HG03520 (cell line): ENCODE results near the gene PRICKLE1.
"Not testable (repeated sequence)": the region's sequence is repeated elsewhere in the genome, so short reads cannot be mapped to it uniquely, and the experiment has no call there.

Experiments used
- ATAC-seq: cut with Tn5 transposase; IDR thresholded peaks from one replicate; pipeline ENCODE4 v1.9.1; 2021; ENCODE audit warnings: mild to moderate bottlenecking, moderate library complexity; ENCODE audit not compliant: unreplicated experiment

The PRICKLE1 gene

DNA sequence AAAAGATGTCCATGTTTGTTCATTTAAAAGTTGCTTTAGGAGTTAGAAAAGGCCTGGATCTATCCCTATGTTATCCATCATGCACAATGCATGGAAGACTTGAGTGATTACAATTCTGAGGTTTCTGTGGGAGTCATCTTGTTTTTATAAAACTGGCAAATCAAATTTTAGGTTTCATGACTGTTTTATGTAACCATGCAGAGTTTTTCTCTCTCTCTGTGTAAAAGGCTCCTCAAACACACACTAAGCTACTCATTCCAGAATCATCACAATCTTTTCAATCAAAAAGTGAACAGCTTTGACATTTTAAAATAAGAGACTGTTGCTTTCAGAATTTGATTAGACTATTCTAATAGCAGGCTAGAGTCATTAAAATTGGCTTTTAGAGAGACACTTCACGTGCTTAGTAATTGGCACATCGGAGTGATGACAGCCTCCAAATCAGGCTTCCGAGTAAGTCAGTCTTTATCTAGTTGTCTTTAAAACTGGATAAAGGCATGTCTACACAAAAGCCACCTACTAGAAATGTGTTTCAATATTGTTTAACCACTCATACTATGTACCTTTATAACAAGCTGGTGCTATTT is 31.9 kb downstream of the PRICKLE1 start:
- ATAC-seq, result no peak

DNA sequence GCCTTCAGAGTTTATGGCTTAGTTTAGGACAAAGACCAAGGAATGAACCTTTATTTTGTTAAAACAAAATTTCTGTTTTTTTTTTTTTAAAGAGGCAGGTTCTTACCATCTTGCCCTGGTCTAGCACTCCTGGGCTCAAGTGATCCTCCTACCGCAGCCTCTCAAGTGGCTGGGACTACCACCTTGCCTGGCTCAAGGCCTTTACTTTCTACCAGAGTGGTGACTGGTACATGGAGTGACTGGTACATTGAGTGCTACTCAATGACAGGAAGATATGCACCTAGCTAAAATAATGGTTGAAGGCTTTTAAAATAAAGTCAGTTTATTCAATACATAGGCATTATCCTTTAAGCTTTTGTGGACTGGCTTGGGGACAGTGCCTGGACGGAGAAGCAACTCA is 32.6 kb downstream of the PRICKLE1 start:
- no peak for ATAC-seq

DNA sequence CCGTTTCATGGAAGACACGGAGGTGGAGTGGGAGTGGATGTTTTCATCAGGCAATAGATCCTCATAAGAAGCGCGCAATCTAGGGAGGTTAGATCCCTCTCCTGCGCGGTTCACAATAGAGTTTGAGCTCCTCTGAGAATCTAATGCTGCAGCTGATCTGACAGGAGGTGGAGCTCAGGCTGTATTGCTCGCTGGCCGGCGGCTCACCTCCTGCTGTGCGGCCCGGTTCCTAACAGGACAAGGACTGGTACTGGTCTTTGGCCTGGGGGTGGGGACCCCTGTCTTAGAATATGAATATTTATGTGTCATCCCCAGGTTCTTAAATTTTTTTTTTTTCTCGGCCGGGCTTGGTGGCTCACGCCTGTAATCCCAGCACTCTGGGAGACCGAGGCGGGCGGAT is 36.7 kb downstream of the PRICKLE1 start:
- ATAC-seq, result no peak

DNA sequence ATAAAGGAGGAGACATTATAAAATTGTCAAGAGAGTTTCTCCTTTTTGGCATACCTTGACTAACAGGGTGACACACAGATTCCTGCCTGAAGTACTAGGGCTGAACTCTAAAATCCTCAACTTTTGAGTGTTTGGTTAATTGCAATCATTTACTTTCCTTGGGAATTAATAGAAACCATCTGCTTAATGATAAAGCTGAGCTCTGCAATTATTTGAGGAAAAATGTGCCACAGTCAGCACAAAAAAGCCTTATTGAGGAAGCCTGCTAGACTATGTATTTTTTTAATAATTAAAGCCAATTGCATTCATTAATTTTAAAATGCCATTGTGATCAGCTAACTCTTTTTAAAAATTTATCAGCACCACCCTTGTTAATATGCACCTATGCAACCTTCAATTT is 38.7 kb downstream of the PRICKLE1 start:
- ATAC-seq, result no peak

DNA sequence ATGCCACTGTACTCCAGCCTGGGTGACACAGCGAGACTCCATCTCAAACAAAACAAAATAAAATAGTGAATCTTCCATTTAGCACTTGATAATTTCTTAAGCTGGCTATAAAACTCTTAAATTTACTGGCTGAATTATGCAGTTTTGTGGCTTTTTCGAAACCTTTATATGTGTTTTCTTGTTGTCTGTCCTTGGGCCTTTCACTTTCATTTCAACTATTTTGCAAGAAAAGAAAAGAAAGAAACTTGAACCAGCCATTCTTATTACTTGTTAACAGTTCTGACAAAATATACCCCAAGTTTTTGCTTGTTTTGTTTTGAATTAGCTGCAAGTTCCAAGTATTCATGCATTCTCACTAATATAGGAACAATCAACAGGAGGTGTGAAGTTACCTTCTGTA is 42.8 kb downstream of the PRICKLE1 start:
- no peak for ATAC-seq

DNA sequence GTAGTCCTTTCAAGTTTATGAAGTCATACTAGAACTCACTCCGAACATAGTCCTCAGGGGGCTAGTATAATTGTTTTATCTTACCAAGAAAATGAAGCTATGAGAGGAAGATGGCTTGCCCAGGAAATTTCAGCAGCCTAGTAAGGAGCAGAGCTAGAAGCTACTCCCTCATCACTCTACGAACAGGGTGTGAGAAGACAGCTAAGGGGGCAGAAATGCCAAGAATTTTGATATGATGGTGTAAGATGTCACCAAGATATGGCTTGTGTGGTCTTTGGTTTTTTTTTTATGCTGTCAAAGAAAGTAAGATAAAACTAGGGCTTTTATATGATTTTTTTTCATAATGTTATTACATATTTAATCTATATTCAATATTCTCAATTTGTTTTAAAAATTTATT is 47.6 kb downstream of the PRICKLE1 start:
- no peak for ATAC-seq

DNA sequence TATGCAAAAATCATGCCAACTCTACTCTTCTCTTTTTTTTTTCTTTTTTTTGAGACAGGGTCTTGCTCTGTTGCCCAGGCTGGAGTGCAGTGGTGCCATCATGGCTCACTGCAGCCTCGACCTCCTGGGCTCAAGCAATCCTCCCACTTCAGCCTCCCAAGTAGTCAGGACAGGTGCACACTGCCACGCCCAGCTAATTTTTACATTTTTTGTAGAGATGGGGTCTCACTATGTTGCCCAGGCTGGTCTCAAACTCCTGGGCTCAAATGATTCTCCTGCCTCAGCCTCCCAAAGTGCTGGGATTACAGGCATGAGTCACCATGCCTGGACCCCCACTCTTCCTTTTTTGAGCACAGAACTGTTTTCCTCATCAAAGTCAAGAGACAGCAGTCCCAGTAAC is 48.2 kb downstream of the PRICKLE1 start:
- ATAC-seq, result not testable (repeated sequence)

DNA sequence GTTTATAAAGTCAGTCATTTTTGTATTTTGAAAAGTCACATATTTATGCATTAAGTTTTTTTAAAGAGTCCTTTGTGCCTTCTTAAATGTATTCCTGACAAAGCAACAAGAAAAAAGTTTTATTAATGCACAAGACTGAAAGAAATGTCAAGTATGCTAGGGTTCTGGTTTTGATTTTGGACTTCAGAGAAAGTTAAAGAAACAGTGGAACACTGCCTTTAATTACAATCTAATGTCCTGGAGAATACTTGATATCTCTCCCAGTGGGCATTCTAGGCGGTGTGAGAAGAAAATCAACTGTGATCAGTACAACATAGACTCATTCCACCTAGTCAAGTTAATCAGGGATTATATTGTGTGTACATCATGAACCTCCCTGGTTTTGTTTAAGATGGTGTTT is 49.9 kb downstream of the PRICKLE1 start:
- no peak for ATAC-seq

DNA sequence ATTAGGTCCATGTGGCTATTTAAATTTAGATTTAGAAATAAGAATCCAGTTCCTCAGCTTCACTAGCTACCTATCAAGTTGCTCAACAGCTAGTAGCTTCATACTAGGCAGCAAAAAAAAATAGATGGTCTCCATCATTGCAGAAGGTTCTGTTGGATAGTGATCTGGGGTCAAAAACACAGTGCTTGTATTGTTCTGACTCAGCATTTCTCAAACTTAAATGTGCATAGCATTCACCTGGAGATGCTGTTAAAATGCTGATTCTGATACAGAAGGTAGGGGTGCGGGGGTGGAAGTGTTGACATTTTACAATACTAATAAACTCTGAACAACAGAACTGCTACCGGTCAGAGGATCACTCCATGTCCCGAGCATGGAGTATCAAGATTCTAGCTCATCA is 51.3 kb downstream of the PRICKLE1 start:
- ATAC-seq, result no peak

DNA sequence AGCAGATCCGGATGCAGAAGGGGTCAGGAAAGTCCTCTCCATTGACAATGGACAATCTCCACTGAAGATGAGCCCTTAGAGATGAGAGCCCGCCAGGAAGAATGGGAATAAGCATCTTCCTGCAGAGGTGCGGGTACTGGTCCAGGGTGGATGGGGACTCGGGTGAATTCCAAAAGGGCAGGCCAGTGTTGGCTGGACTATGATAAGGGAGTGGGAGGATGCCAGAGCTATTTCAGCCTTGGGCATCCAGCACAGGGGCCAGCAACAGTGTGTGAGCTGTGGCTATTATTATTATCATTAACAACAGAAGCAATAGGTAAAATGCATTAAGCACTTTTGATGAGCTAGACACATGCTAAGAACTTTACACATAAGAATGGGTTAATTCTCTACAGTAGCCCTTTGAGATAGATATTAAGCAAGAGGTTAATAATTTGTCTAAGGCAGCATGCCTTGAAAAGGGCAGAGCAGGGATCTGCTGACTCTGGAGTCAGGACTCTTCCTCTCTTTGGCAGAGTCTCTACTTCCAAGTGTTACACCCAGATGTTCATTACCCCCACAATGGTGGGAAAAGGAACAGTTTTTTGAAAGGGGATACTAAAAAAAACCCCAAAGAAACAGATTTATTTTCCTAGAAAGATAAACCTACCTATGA is 55.2 kb downstream of the PRICKLE1 start:
- no peak for ATAC-seq

DNA sequence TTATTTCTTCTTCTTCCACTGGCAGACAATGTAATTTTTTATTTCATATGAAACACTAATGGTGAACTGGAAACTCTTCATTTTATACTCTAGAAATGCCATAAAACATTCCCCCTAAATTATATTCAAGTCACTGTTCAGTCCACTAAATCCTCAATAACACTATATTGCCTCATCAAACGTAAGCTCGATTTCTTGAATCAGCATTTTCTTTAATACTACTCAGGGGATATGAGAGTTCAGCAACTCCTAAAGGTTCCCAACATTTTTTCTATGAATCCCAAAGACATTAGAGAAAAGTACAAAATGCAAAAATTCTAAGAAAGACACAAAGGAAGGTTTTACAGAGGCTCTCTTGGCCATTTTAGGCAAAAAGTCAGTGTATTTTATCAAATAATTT is 59.3 kb downstream of the PRICKLE1 start:
- no peak for ATAC-seq

DNA sequence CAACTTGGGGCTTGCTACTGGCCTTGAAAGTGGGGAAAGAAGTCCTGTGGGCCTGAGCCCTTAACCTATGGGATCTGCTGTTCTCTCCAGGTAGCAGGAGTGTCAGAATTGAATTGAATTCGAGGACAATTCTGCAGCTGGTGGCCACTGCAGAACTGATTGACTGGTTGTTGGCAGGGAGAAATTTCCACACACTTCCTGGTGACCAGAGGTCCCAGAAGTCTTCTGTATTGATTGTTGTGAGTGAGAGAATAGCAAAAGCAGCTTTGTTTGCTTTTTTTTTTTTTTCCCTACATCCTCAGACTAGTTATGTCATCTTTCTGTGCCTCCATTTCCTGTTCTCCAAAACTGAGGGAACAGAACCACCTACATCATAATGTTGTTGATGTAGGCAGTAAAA is 64.1 kb downstream of the PRICKLE1 start:
- ATAC-seq, result no peak

DNA sequence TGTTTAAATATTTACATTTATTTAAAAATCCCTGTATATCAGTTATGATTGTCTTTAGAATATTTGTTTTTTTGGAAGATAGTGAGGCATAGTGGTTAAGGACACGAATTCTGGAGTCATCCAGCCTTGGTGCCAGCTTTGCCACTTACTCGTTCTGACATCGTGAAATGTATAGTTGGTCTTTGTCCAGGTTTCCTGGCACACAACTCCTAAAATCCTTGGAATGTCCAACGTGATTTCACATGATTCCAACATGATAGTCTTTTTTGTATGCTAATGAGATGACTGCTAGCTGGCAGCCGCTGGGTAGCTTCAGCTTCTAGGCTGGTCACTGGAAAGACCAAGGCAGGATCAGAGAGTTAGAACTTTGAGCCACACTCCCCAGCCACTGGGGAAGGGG is 64.8 kb downstream of the PRICKLE1 start:
- no peak for ATAC-seq

DNA sequence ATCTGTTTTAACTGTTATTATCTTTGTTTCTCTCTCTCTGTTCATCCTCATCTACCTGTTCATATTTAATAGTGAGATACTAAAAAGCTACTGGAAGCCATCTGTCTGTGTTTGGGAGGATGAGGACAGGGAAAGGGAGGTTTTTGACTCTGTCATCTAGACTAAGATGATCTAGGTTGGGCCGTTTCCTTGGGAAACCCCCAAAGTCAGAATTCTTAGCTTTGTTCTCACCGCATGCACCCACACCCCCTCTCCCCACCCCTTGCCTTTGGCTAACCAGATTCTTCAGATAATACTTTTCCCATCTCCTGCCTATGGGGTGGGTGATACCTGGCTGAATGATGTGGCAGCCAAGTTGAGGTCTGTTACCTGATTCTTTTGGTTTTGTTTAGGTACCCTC is 73.0 kb downstream of the PRICKLE1 start:
- no peak for ATAC-seq

DNA sequence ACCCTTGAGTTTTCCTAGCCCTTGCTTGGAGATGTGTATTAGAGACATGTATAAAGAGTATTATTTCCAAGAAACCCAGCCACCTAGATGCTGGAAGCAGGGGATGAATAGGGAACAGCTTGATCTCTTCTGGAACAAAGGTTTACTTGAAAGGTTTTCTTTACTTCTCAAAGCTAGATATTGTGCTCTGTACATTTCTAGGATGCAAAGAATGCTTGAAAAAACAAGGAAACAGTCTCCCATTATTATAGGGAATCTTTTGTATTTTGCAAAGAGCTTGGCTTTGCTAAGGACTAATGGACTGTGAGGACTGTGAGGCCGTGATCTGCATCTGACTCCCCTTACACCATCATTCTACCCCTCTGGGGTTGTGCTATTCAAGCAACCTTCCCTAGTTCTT is 77.9 kb downstream of the PRICKLE1 start:
- ATAC-seq, result no peak

DNA sequence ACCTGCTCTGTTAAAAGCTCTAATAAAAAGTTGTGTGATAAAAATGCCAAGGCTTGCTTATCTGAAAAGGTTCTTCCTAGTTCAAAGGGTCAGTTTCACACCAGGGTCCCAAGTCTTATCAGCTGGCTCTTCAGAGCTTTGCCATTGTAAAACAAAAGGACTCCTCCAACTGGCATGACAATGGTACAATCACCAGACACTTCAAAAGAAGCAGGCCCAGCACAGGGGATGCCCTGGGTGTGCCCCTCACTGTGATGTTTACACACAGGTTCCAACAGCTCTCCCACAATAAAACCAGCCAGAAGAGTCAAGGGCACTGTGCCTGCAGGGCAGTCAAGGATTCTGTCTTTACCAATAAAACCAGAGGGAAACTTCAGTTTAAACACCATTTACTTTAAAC is 78.7 kb downstream of the PRICKLE1 start:
- no peak for ATAC-seq

DNA sequence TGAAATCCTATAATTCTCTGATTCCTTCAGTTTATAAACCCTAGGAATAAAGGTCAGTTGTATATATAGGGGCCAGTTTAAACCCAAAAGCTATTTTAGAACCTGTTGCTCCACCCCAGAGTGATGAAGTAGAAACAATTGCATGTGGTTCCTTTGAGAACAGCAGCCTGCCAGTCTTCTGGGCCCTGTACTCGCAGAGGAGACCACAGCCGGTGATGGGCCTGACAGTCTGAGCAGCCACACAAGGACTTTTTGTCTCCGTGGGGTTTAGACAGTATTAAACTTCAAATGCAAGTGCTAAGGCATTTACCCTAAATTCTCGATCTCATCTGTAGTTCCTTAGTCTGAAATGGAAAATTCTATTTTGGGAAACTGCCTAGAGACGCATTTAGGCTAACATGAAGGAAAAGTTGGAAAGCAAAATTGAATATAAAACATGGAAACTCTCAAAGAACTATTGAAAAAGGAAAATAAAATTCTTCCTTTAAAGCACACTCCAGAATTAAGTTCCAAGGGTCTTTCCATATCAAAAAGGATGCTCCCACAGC is 80.6 kb downstream of the PRICKLE1 start:
- ATAC-seq, result no peak

DNA sequence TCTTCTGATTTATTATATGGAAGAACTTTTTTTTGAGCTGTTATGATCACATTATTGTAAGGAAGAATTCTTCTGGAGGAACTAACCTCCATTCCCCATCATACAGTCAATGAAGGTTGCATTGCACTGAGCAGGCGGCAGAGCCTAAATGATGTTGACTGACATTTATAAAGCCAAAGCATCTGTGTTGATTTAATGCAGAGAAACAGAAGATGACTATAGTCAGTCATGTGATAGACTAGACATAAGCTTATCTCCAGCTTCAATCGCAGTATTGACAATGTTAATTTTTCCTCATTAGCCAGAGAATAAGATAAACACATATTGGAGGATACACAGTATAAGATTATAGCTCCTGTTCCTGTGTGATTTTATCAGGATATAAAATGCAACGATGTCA is 82.0 kb downstream of the PRICKLE1 start:
- ATAC-seq, result no peak

DNA sequence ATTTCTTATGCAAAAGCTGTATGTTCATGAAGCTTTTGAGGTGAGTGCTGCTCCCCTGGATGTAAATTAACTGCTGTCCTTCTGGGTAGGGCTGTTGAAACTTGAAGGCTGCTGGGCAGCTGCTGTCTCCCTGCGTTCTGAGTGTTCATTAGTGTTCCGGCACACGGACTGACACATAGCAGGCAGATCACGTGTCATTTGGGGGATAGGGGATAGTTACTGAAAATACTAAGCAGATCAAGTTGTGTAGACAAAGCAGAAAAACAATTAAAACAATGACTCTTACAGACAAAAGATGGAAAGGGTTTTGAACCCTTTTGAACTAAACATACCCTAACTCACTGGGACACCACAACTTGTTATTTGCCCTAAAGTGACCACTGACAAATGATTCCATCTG is 82.5 kb downstream of the PRICKLE1 start:
- no peak for ATAC-seq

DNA sequence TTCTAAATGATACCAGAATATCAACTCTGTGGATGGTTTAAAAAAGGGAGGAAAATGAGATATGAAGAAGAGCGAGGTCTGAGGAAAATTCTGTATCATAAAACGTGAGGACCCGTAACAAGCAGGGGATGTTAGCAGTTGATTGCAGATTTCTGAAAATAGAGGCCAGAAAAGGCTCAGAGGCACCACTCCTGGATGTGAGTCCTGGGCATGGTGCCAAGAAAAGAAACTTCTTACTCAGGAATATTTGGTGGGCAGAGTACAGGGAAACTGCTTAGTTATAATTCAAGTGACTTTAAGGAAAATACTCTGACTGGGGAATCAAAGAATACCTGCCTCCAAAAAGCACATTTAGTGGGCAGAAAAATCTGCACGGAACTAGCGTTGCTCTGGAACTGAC is 85.5 kb downstream of the PRICKLE1 start:
- ATAC-seq, result no peak

DNA sequence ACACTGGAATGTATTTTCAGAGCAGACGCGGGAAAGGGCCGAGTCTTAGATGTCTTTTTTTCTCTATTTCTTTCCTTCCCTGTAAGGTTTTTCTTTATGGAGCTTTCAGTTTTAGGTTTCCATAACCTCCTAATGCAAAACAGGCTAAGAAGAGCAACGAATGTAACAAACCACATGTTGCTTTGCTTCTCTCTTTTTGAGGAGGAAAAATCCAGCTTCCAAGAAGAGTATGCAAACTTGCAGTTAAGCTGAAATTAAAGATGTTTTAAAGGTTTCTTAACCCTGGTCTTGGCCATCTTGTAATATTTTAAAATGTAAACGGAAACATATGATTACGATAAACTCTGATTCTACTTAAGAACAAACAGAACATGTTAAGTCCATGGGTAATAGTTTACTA is 86.9 kb downstream of the PRICKLE1 start:
- no peak for ATAC-seq

DNA sequence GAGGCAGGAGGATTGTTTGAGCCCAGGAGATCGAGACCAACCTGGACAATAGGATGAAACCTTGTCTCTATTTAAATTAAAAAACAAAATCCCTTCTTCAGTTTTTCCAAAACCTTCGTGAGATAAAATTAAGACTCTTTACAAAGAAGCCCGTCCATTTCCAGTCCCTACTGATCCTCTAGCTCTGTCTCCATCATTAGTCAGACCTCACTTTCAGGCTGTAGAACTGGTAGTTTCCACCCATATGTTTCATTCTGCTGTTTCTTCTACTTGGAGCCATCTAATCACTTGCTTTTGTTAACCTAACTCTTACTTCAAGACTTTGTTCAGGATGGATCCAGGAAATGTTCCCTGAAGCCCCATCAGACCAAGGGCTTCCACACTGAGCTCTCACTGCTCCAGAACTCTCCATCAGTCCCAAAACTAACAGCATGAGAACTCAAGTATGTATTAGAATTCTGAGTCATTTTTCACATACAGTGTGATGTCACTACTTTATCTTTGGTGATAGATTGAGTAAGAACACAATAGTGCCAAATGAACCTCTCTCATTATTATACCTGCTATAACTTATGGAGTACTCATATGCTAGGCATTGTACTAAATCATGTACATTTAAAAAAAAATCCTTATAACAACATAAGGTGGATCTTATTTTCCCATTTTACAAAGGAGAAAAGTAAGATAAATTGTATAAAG is 90.8 kb downstream of the PRICKLE1 start:
- ATAC-seq, result no peak
